Kidney (tissue), 14 donors: ENCODE measurements around the gene TAS1R3. TPM values are rescaled to one million over a fixed set of nuclear protein-coding genes. Genes with fewer than 3 reads are reported as not detected.
A peak's percentile ranks its signal among the peaks of the same experiment; 100 is the strongest.

Experiments used
- DNase-seq, 5 donors: peaks; one replicate each; pipeline ENCODE4 v3.0.0-alpha.2; 2013 to 2020
- FAIRE-seq: peaks from 2 replicates; lab custom pipeline; 2012; peaks lifted over from hg19 to GRCh38; lab: Jason Lieb, UNC
- H3K27ac ChIP-seq, 2 donors: one replicate each; pipeline ENCODE4 v1.7.0; 2013; ENCODE audit warnings: low read depth in 2 of 2, low read length in 2 of 2, inconsistent platforms in 1 of 2
- H3K27me3 ChIP-seq: one replicate; pipeline ENCODE4 v1.7.1; 2013; ENCODE audit warnings: low read length, inconsistent platforms; ENCODE audit not compliant: control insufficient read depth, insufficient read depth
- H3K36me3 ChIP-seq, 3 donors: one replicate each; pipeline versions ENCODE4 v1.7.0 to v1.7.1; 2013; ENCODE audit warnings: low read length in 3 of 3, control low read depth in 1 of 3, inconsistent platforms in 1 of 3; ENCODE audit not compliant: insufficient read depth in 3 of 3, control insufficient read depth in 2 of 3
- H3K4me1 ChIP-seq, 3 donors: one replicate each; pipeline versions ENCODE4 v1.7.0 to v1.7.1; 2013; ENCODE audit warnings: low read length in 3 of 3, inconsistent platforms in 1 of 3, low read depth in 1 of 3; ENCODE audit not compliant: control insufficient read depth in 2 of 3, insufficient read depth in 2 of 3
- H3K4me3 ChIP-seq, 3 donors: one replicate each; pipeline versions ENCODE4 v1.7.0 to v1.8.1; 2013; ENCODE audit warnings: low read length in 3 of 3, control low read depth in 1 of 3, inconsistent platforms in 1 of 3
- H3K9ac ChIP-seq, 3 donors: one replicate each; pipeline versions ENCODE4 v1.7.0 to v1.7.1; 2013; ENCODE audit warnings: low read length in 3 of 3, control low read depth in 1 of 3, inconsistent platforms in 1 of 3
- H3K9me3 ChIP-seq, 3 donors: one replicate each; pipeline versions ENCODE4 v1.7.0 to v1.7.1; 2013; ENCODE audit warnings: low read length in 3 of 3, control low read depth in 1 of 3, inconsistent platforms in 1 of 3; ENCODE audit not compliant: control insufficient read depth in 2 of 3, insufficient read depth in 1 of 3
- CTCF ChIP-seq: IDR thresholded peaks from 3 replicates; pipeline ENCODE4 v1.5.1; 2012; ENCODE audit warnings: mild to moderate bottlenecking, moderate library complexity, borderline replicate concordance; ENCODE audit not compliant: insufficient read depth; ENCODE audit errors: extremely low read depth
- intact Hi-C: fragments of 100-400 bp; cut with DNase I; formaldehyde crosslinking; loops from one replicate; pipeline ENCODE4 v1.11.1; 2022
- polyA plus RNA-seq: library from polyadenylated mRNA; stranded (reverse); fragments of 350-450 nt; fragmentation: Illumina TruSeq; extraction: RNeasy Lipid Tissue Mini Kit (QIAGEN cat#74804); gene quantifications from one replicate; pipeline ENCODE4 v1.2.3, GENCODE V29; 2014; ENCODE audit warnings: low read depth, low replicate concordance; ENCODE audit not compliant: insufficient read depth
- total RNA-seq: library from RNA; stranded (reverse); fragmentation: NEBNext Ultra II Directional; extraction: Animal tissue kit (Norgen Biotek cat#: 25700); gene quantifications from one replicate; pipeline ENCODE4 v1.2.1, GENCODE V29; 2021
- donor health status: control.
- donor health status: control.
- donor health status: control.
- donor health status: control.
- donor health status: control.
- donor health status: DM: yes; HTN: yes; CAD: no.
- donor health status: Normal renal cell carcinoma (clear cell type).

TAS1R3 gene
- total and polyA plus RNA-seq, 2 donors from 2014 or later = 0.15 to 1.3 TPM

DNA sequence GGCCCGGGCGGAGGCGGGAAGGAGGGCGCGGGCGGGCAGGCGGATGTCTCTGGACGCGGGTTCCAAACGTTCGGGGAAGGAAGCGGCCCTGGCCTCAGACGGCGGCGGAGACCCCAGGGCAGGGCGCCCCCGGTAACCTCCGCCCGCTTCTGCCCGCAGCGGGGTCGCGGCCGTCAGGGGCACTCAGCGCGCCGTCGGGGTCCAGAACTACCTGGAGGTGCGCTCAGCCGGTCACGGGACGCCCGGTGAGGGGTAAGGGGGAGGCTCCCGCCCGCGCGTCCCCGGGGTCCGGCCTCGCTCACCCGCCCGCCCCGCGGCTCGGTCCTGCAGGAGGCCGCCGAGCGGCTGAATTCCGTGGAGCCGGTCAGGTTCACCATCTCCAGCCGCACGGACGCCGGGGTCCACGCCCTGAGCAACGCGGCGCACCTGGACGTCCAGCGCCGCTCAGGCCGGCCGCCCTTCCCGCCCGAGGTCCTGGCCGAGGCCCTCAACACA is 22.3 kb upstream of the TAS1R3 start:
- intact Hi-C loops = no loop called here
- FAIRE-seq = no peak

GRCh38 chr1:1309251-1310108 is 21.6 kb upstream of the TAS1R3 start:
- no peak for TF ChIP-seq CTCF
- intact Hi-C loops = no loop called here
- Histone ChIP-seq H3K9me3 (no peaks in the 10 kb centered on the region), H3K27me3 (no peaks in the 10 kb centered on the region), H3K4me1 (peaks cover 0 to 33% (median 12%) of the 10 kb centered on the region in 3 donors), H3K4me3 (peak overlapping the region; percentile 6 to 64 (median 45)), H3K36me3 (peaks cover 0 to 10% (median 7%) of the 10 kb centered on the region in 3 donors), H3K27ac (no peak overlapping the region), H3K9ac (peak overlapping the region in 1 of 3 donors; percentile 80)
- DNase-seq = peak in 2 of 5 donors; percentile 32 to 74
- no peak for FAIRE-seq

More for the DNA sequence above, 22.3 kb upstream of the TAS1R3 start:
- Histone ChIP-seq H3K4me1 (peaks cover 0 to 36% (median 12%) of the 10 kb centered on the region in 3 donors), H3K27me3 (no peaks in the 10 kb centered on the region), H3K36me3 (peaks cover 0 to 7% (median 6%) of the 10 kb centered on the region in 3 donors), H3K9ac (peak overlapping the region in 2 of 3 donors; percentile 32 to 80), H3K27ac (peak overlapping the region; percentile 85 to 89), H3K9me3 (no peaks in the 10 kb centered on the region), H3K4me3 (peak overlapping the region; percentile 26 to 64 (median 45))
- no peak for TF ChIP-seq CTCF
- DNase-seq = peak in 1 of 5 donors; percentile 90

DNA sequence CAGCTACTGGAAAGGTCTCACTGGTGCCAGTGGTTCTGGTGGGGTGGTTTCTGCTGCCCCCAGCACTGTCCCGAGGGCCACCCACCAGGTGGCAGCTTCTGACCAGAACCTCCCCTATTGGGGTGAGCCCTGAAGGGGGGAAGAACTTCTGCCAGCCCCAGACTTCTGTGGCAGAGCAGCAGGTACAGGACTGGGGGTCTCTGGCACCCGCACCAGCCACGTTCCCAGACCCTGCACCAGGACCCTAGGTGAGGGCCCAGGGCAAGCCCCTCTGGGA is 21.0 kb upstream of the TAS1R3 start:
- FAIRE-seq = no peak
- DNase-seq = no peak
- no peak for TF ChIP-seq CTCF
- H3K9ac ChIP-seq = no peak overlapping the region
- H3K9me3 ChIP-seq = no peaks in the 10 kb centered on the region
- no peaks in the 10 kb centered on the region for H3K27me3 ChIP-seq
- H3K4me3 ChIP-seq = no peak overlapping the region
- peaks cover 0 to 28% (median 12%) of the 10 kb centered on the region in 3 donors for H3K4me1 ChIP-seq
- no peak overlapping the region for H3K27ac ChIP-seq
- peaks cover 0 to 15% (median 11%) of the 10 kb centered on the region in 3 donors for H3K36me3 ChIP-seq
- intact Hi-C loops = no loop called here
